ENCODE measurements around the gene WDPCP.
"Not testable (repeated sequence)": the region's sequence is repeated elsewhere in the genome, so short reads cannot be mapped to it uniquely, and the experiment has no call there.

WDPCP gene

GRCh38 chr2:63340443-63340842 is 247.8 kb downstream of the WDPCP start:
- no peak overlapping the region for H3K4me3 ChIP-seq (ENCODE audit: low read length)
- no peaks in the 10 kb centered on the region for H3K9me3 ChIP-seq (replicated peaks; ENCODE audit: low read length)
- no peaks in the 10 kb centered on the region for H3K4me1 ChIP-seq (ENCODE audit: control insufficient read depth, insufficient read depth, low read length)
- H3K9ac ChIP-seq (ENCODE audit: low read depth, low read length): no peak overlapping the region
- no peaks in the 10 kb centered on the region for H3K36me3 ChIP-seq (ENCODE audit: insufficient read depth, low read length)
- H3K27me3 ChIP-seq (ENCODE audit: control insufficient read depth, insufficient read depth, low read length): no peaks in the 10 kb centered on the region
- no peak overlapping the region for H3K4me2 ChIP-seq (ENCODE audit: low read length)

DNA sequence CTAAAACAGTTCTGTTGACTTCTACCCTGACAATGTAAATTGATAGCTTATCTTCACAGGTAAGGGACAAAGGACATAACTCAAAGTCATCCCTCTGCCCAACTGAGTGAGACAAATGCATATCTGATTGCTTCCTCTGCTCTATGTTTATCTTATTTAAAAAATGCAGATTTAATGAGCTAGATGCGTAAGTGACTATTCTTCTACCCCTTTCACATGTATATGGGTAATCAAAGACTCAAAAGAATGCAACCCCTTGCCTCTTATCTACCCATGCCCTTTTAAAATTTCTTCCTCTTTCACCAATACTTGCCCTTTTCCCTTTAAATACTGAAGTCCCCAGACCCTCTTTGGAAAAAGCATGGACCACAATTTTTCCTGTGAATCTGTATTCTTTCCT is 253.4 kb downstream of the WDPCP start:
- no peaks in the 10 kb centered on the region for H3K36me3 ChIP-seq (ENCODE audit: insufficient read depth, low read length)
- no peaks in the 10 kb centered on the region for H3K27me3 ChIP-seq (ENCODE audit: control insufficient read depth, insufficient read depth, low read length)
- no peaks in the 10 kb centered on the region for H3K9me3 ChIP-seq (replicated peaks; ENCODE audit: low read length)
- no peak overlapping the region for H3K4me2 ChIP-seq (ENCODE audit: low read length)
- no peak overlapping the region for H3K9ac ChIP-seq (ENCODE audit: low read depth, low read length)
- H3K4me3 ChIP-seq (ENCODE audit: low read length): no peak overlapping the region
- H3K4me1 ChIP-seq (ENCODE audit: control insufficient read depth, insufficient read depth, low read length): no peaks in the 10 kb centered on the region

- no peaks in the 10 kb centered on the region for H3K9me3 ChIP-seq (replicated peaks; ENCODE audit: low read length)
- H3K9ac ChIP-seq (ENCODE audit: low read depth, low read length): no peak overlapping the region
- no peaks in the 10 kb centered on the region for H3K36me3 ChIP-seq (ENCODE audit: insufficient read depth, low read length)
- no peaks in the 10 kb centered on the region for H3K27me3 ChIP-seq (ENCODE audit: control insufficient read depth, insufficient read depth, low read length)
- H3K4me1 ChIP-seq (ENCODE audit: control insufficient read depth, insufficient read depth, low read length): no peaks in the 10 kb centered on the region
- H3K4me2 ChIP-seq (ENCODE audit: low read length): no peak overlapping the region
- H3K4me3 ChIP-seq (ENCODE audit: low read length): no peak overlapping the region
These were observed 261.8 kb downstream of the WDPCP start for GRCh38 chr2:63326473-63326872.

DNA sequence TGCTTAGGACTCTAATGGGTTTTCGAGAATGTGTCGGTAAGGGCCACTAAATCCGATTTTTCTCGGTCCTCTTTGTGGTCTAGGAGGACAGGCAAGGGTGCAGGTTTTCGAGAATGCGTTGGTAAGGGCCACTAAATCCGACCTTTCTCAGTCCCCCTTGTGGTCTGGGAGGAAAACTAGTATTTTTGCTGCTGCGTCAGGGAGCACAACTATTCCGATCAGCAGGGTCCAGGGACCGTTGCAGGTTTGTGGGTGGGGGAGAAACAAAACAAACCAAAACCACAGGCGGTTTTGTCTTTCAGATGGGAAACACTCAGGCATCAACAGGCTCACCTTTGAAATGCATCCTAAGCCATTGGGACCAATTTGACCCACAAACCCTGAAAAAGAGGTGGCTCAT is 264.6 kb downstream of the WDPCP start:
- not testable (repeated sequence) for H3K9me3 ChIP-seq (replicated peaks; ENCODE audit: low read length); H3K9ac ChIP-seq (ENCODE audit: low read depth, low read length); H3K4me3 ChIP-seq (ENCODE audit: low read length); H3K36me3 ChIP-seq (ENCODE audit: insufficient read depth, low read length); H3K27me3 ChIP-seq (ENCODE audit: control insufficient read depth, insufficient read depth, low read length); H3K4me2 ChIP-seq (ENCODE audit: low read length); H3K4me1 ChIP-seq (ENCODE audit: control insufficient read depth, insufficient read depth, low read length)

GRCh38 chr2:63321973-63322372 is 266.3 kb downstream of the WDPCP start:
- H3K27me3 ChIP-seq (ENCODE audit: control insufficient read depth, insufficient read depth, low read length); H3K4me2 ChIP-seq (ENCODE audit: low read length); H3K4me1 ChIP-seq (ENCODE audit: control insufficient read depth, insufficient read depth, low read length); H3K9me3 ChIP-seq (replicated peaks; ENCODE audit: low read length); H3K9ac ChIP-seq (ENCODE audit: low read depth, low read length); H3K4me3 ChIP-seq (ENCODE audit: low read length); H3K36me3 ChIP-seq (ENCODE audit: insufficient read depth, low read length): not testable (repeated sequence)

- Histone ChIP-seq H3K4me1 (ENCODE audit: control insufficient read depth, insufficient read depth, low read length) (no peaks in the 10 kb centered on the region), H3K27me3 (ENCODE audit: control insufficient read depth, insufficient read depth, low read length) (no peaks in the 10 kb centered on the region), H3K9ac (ENCODE audit: low read depth, low read length) (no peak overlapping the region), H3K36me3 (ENCODE audit: insufficient read depth, low read length) (no peaks in the 10 kb centered on the region), H3K4me2 (ENCODE audit: low read length) (no peak overlapping the region), H3K4me3 (ENCODE audit: low read length) (no peak overlapping the region), H3K9me3 (replicated peaks; ENCODE audit: low read length) (no peaks in the 10 kb centered on the region)
These were observed 267.6 kb downstream of the WDPCP start for GRCh38 chr2:63320669-63321068.

- H3K4me3 ChIP-seq (ENCODE audit: low read length): no peak overlapping the region
- no peaks in the 10 kb centered on the region for H3K36me3 ChIP-seq (ENCODE audit: insufficient read depth, low read length)
- H3K9me3 ChIP-seq (replicated peaks; ENCODE audit: low read length): no peaks in the 10 kb centered on the region
- no peak overlapping the region for H3K9ac ChIP-seq (ENCODE audit: low read depth, low read length)
- H3K4me1 ChIP-seq (ENCODE audit: control insufficient read depth, insufficient read depth, low read length): no peaks in the 10 kb centered on the region
- no peaks in the 10 kb centered on the region for H3K27me3 ChIP-seq (ENCODE audit: control insufficient read depth, insufficient read depth, low read length)
- H3K4me2 ChIP-seq (ENCODE audit: low read length): no peak overlapping the region
These were observed 277.7 kb downstream of the WDPCP start for GRCh38 chr2:63310614-63311013.

GRCh38 chr2:63301481-63301880 is 286.8 kb downstream of the WDPCP start:
- Histone ChIP-seq H3K4me3 (ENCODE audit: low read length) (no peak overlapping the region), H3K27me3 (ENCODE audit: control insufficient read depth, insufficient read depth, low read length) (no peaks in the 10 kb centered on the region), H3K4me2 (ENCODE audit: low read length) (no peak overlapping the region), H3K36me3 (ENCODE audit: insufficient read depth, low read length) (no peaks in the 10 kb centered on the region), H3K9me3 (replicated peaks; ENCODE audit: low read length) (peaks cover 6% of the 10 kb centered on the region), H3K9ac (ENCODE audit: low read depth, low read length) (no peak overlapping the region), H3K4me1 (ENCODE audit: control insufficient read depth, insufficient read depth, low read length) (no peaks in the 10 kb centered on the region)

GRCh38 chr2:63300835-63301234 is 287.4 kb downstream of the WDPCP start:
- Histone ChIP-seq H3K9ac (ENCODE audit: low read depth, low read length) (no peak overlapping the region), H3K9me3 (replicated peaks; ENCODE audit: low read length) (peaks cover 6% of the 10 kb centered on the region), H3K4me2 (ENCODE audit: low read length) (no peak overlapping the region), H3K4me3 (ENCODE audit: low read length) (no peak overlapping the region), H3K36me3 (ENCODE audit: insufficient read depth, low read length) (no peaks in the 10 kb centered on the region), H3K4me1 (ENCODE audit: control insufficient read depth, insufficient read depth, low read length) (no peaks in the 10 kb centered on the region), H3K27me3 (ENCODE audit: control insufficient read depth, insufficient read depth, low read length) (no peaks in the 10 kb centered on the region)

DNA sequence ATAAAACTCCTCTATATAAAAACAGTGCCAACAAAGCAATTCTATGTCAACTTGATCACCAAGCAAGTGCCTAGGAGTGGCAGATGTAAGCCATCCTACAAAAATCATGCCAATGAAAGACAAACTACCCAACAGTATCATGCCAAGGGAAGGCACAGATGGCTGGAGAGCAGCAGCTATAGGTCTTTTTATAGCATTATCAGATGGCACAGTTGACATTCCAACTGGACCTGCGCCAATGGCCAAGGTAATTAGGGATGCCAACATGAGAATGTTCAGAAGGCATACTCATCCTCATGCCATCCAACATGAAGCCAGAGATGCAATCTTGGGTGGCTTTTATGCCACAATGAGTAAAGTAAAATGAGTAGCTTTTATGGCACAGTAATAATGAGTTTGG is 300.3 kb downstream of the WDPCP start:
- no peaks in the 10 kb centered on the region for H3K9me3 ChIP-seq (replicated peaks; ENCODE audit: low read length)
- H3K9ac ChIP-seq (ENCODE audit: low read depth, low read length): no peak overlapping the region
- H3K36me3 ChIP-seq (ENCODE audit: insufficient read depth, low read length): no peaks in the 10 kb centered on the region
- H3K4me1 ChIP-seq (ENCODE audit: control insufficient read depth, insufficient read depth, low read length): no peaks in the 10 kb centered on the region
- H3K27me3 ChIP-seq (ENCODE audit: control insufficient read depth, insufficient read depth, low read length): no peaks in the 10 kb centered on the region
- H3K4me2 ChIP-seq (ENCODE audit: low read length): no peak overlapping the region
- H3K4me3 ChIP-seq (ENCODE audit: low read length): no peak overlapping the region

DNA sequence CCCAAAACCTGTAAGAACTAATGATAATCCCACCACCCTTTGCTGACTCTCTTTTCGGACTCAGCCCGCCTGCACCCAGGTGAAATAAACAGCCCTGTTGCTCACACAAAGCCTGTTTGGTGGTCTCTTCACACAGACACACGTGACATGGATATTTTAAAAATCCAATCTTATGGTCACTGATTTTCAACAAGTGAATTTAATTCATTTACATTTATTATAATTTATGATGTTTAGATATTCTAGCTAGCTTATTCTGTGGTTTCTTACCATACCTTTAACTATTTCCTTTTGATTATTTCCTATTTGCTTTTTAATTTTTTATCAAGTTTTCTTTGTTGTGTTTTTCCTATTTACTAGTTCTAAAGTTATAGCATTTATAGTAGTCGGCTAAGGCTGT is 301.8 kb downstream of the WDPCP start:
- H3K9me3 ChIP-seq (replicated peaks; ENCODE audit: low read length); H3K9ac ChIP-seq (ENCODE audit: low read depth, low read length); H3K4me1 ChIP-seq (ENCODE audit: control insufficient read depth, insufficient read depth, low read length); H3K4me3 ChIP-seq (ENCODE audit: low read length); H3K27me3 ChIP-seq (ENCODE audit: control insufficient read depth, insufficient read depth, low read length); H3K36me3 ChIP-seq (ENCODE audit: insufficient read depth, low read length); H3K4me2 ChIP-seq (ENCODE audit: low read length): not testable (repeated sequence)

- Histone ChIP-seq H3K4me1 (ENCODE audit: control insufficient read depth, insufficient read depth, low read length) (no peaks in the 10 kb centered on the region), H3K27me3 (ENCODE audit: control insufficient read depth, insufficient read depth, low read length) (no peaks in the 10 kb centered on the region), H3K4me3 (ENCODE audit: low read length) (no peak overlapping the region), H3K36me3 (ENCODE audit: insufficient read depth, low read length) (no peaks in the 10 kb centered on the region), H3K9ac (ENCODE audit: low read depth, low read length) (no peak overlapping the region), H3K4me2 (ENCODE audit: low read length) (no peak overlapping the region), H3K9me3 (replicated peaks; ENCODE audit: low read length) (no peaks in the 10 kb centered on the region)
These were observed 305.0 kb downstream of the WDPCP start for GRCh38 chr2:63283273-63283672.

GRCh38 chr2:63272560-63272959 is 315.7 kb downstream of the WDPCP start:
- Histone ChIP-seq H3K9me3 (replicated peaks; ENCODE audit: low read length) (no peaks in the 10 kb centered on the region), H3K4me2 (ENCODE audit: low read length) (no peak overlapping the region), H3K4me1 (ENCODE audit: control insufficient read depth, insufficient read depth, low read length) (no peaks in the 10 kb centered on the region), H3K4me3 (ENCODE audit: low read length) (no peak overlapping the region), H3K9ac (ENCODE audit: low read depth, low read length) (no peak overlapping the region), H3K27me3 (ENCODE audit: control insufficient read depth, insufficient read depth, low read length) (no peaks in the 10 kb centered on the region), H3K36me3 (ENCODE audit: insufficient read depth, low read length) (no peaks in the 10 kb centered on the region)
